CD4-positive, alpha-beta T cell treated with Interleukin-21 for 1 hour (primary cell): ENCODE measurements around the gene TFCP2L1.
"Not testable (repeated sequence)": the region's sequence is repeated elsewhere in the genome, so short reads cannot be mapped to it uniquely, and the experiment has no call there.

Experiments
- DNase-seq: peaks from one replicate; pipeline ENCODE4 v3.0.0-alpha.2; 2020

The TFCP2L1 gene

GRCh38 chr2:121239969-121240368, 45.0 kb downstream of the TFCP2L1 start:
- DNase-seq = no peak

DNA sequence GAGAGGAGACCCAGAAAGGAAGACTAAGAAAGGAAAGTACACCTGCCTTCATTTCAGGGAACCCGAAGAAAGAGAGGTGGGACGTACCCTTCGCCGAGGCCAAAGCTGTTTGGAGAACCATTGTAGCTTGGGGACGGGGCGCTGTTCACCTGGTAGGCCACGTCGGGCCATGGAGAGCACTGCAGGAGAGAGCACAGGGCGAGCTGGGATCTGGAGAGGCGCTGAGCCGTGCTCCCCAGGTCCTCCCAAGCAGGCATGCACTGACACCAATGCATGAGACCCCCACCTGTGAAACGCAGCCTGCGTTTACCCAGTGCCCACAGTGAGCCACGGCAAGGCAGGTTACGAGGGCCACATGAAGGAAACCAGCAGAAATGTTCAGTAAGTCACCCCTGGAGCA, 45.5 kb downstream of the TFCP2L1 start:
- DNase-seq = no peak

- DNase-seq = no peak
Observed at GRCh38 chr2:121238828-121239227, 46.2 kb downstream of the TFCP2L1 start.

GRCh38 chr2:121237980-121238665, 46.9 kb downstream of the TFCP2L1 start:
- DNase-seq = no peak

DNA sequence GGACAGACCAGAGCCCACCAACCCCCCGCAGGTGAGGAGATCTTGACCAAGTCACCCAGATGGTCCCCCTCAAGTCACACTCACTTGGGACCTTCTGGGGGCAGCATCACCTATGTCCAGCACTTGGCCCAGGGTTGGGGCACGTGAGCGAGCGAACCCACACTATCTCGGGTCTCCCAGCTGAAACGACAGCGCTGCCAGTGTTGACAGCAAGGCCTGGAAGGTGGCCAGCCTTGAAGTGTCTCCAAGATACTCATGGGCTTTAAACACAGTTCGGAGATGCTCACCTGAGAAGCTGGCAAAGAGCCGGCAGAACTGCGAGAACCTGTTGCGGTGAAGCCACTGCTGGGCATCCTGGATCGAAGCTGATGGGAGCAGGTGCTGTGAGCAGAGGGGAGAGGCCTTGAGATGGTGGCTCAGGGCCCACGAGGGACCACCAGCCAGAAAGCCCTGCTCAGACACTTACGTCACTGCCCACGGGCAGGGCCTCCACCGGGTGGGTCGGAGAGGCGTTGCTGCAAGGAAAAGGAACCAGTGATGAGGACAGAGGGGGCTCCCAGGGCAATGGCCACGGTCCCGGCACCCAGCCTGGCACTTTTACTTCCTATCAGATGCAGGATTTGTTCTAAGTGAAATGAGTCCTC, 47.5 kb downstream of the TFCP2L1 start:
- DNase-seq = no peak

DNA sequence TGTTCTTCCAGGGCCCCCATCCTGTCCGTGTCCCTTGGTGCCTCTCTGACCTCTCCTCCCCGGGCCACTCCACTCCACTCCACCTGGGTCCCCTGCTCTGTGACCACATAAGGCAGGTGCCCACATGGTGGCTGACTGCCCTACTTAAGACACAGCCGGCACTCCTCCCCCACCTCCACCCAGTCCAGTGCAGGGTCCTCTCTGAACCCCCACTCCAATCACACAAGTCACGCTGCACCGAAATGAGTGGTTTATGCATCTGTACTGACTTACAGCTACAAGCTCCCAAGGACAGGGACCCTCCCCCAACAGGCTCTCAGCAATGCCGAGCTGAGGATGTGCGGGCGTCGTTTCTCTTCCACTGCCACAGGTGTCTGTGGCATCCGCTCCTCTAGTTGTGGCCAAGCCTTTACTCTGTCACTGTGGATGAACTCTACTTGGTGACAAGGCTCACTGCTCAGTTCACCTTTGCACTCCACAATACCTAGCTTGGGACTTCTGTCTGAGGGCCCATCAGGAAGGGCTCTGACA, 48.3 kb downstream of the TFCP2L1 start:
- DNase-seq = no peak

- DNase-seq = no peak
Observed at GRCh38 chr2:121236101-121236640, 48.8 kb downstream of the TFCP2L1 start.

GRCh38 chr2:121235542-121235941, 49.5 kb downstream of the TFCP2L1 start:
- no peak for DNase-seq

DNA sequence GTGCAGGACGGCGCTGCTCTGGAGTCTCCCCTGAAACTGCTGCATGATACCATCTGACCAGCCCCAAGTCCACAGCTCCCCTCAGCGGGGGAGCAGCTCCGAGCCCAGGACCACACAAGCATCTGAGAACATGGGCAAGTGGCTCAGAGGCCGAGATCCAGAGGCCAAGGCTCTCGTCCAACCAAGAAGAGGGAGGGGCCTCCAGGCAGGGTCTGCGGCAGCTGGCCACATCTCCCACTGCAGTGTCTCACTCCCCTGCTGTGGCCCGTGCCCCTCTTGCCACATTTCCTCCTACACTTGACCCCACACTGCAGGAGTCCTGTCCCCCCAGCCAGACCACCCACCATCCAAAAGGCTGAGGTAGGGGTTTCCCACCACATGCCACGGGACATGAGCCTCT, 50.2 kb downstream of the TFCP2L1 start:
- DNase-seq = no peak

- DNase-seq = no peak
Observed at GRCh38 chr2:121234144-121234543, 50.9 kb downstream of the TFCP2L1 start.

DNA sequence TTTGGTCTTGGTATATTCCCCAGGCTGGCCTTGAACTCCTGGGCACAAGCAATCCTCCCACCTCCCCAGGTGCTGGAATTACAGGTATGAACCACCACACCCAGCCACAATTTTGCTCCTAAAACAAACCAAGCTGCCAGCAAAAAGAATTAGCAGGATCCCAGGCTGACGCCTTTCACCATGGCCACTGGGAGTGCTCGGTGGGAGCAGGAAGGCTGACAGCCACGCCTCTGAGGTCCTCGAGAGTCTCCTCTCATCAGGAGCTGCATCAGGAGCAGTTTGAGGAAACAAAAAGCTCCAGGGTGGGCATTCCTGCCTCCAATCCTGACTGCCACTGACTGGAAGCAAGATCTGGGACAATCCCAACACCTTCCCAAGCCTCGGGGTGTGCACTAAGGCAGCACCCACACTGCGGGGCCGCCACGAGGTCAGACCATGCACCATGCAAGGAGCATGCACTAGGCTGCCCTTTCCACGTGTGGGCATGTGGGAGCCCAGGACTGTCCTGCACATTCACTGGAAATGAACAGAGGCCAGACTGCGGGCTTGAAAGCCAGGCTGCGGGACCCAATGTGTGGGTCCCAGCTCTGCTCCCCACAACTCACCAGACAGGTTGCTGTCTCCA, 51.4 kb downstream of the TFCP2L1 start:
- no peak for DNase-seq

DNA sequence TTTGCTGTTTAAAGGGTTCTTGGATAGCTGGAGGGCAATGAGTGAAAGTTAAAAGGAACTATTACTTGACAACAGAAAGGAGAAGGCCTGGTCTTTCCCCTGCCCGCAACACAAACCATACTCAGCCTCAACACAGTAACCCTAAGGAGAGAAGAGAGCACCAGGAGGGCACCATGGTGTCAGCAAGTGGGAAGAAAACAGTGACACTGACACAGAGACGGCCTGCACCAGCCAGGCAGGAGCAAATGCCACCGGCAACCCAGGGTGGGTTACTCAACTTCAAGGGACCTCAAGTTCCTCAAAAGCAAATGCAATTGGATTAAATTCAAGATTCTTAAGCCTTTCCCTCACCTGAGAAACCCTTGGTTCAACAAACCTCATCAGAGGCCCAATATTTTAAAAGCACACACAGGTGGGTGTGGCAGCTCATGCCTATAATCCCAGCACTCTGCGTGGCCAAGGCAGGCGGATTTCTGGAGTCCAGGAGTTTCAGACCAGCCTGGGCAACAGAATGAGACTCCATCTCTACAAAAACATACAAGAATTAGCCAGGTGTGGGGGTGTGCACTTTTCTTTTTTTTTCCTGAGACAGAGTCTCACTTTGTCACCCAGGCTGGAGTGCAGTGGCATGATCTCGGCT, 52.3 kb downstream of the TFCP2L1 start:
- DNase-seq = no peak

- DNase-seq = no peak
Observed at GRCh38 chr2:121231385-121232000, 53.5 kb downstream of the TFCP2L1 start.

- DNase-seq = no peak
Observed at GRCh38 chr2:121228521-121228920, 56.5 kb downstream of the TFCP2L1 start.

GRCh38 chr2:121227381-121228144, 57.4 kb downstream of the TFCP2L1 start:
- DNase-seq = not testable (repeated sequence)

DNA sequence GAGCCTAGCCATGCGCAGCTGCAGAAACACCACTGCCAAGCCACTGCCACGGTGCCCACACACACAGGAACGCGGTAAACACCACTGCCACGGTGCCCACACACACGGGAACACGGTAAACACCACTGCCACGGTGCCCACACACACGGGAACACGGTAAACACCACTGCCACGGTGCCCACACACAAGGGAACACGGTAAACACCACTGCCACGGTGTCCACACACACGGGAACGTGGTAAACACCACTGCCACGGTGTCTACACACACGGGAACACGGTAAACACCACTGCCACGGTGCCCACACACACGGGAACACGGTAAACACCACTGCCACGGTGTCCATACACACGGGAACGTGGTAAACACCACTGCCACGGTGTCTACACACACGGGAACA, 59.3 kb downstream of the TFCP2L1 start:
- not testable (repeated sequence) for DNase-seq

GRCh38 chr2:121220995-121221394, 64.0 kb downstream of the TFCP2L1 start:
- DNase-seq = no peak

GRCh38 chr2:121219866-121220265, 65.1 kb downstream of the TFCP2L1 start:
- no peak for DNase-seq

DNA sequence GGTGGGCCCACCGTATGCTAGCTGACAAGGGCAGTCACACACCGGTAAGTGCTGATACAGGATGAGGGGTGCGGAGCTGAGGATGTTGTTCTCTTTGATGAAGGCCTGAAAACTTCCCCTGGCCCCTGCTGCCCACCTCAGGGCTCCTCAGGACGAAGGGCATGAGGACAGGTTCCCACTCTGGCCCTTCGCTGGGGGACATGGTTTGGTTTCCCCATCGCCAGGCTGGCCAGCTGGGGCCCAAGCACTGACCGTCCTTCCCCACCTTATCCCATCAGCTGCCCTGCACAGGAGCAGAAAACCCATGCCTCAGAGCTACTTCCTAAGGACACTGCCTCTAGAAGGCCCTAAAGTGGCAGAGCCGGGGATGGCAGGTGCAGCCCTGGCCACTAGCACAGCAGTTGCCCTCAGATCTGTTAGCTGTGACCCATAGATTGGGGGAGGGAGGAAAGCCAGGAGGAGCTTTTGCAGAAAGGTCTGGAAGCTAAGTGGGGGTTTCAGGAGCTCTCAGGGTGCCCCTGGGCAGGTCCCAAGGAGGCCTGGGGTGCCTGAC, 66.5 kb downstream of the TFCP2L1 start:
- DNase-seq = no peak

GRCh38 chr2:121217627-121218026, 67.4 kb downstream of the TFCP2L1 start:
- DNase-seq = no peak

GRCh38 chr2:121214296-121214695, 70.7 kb downstream of the TFCP2L1 start:
- DNase-seq = no peak

- no peak for DNase-seq
Observed at GRCh38 chr2:121213386-121213785, 71.6 kb downstream of the TFCP2L1 start.
